HG02623 (cell line): ENCODE measurements around the gene SLC38A7.
A peak's percentile ranks its signal among the peaks of the same experiment; 100 is the strongest.
"Not testable (repeated sequence)": the region's sequence is repeated elsewhere in the genome, so short reads cannot be mapped to it uniquely, and the experiment has no call there.

ENCODE experiments used
- ATAC-seq: cut with Tn5 transposase; IDR thresholded peaks from one replicate; pipeline ENCODE4 v1.9.1; 2021; ENCODE audit warnings: moderate library complexity; ENCODE audit not compliant: unreplicated experiment

Gene SLC38A7

DNA sequence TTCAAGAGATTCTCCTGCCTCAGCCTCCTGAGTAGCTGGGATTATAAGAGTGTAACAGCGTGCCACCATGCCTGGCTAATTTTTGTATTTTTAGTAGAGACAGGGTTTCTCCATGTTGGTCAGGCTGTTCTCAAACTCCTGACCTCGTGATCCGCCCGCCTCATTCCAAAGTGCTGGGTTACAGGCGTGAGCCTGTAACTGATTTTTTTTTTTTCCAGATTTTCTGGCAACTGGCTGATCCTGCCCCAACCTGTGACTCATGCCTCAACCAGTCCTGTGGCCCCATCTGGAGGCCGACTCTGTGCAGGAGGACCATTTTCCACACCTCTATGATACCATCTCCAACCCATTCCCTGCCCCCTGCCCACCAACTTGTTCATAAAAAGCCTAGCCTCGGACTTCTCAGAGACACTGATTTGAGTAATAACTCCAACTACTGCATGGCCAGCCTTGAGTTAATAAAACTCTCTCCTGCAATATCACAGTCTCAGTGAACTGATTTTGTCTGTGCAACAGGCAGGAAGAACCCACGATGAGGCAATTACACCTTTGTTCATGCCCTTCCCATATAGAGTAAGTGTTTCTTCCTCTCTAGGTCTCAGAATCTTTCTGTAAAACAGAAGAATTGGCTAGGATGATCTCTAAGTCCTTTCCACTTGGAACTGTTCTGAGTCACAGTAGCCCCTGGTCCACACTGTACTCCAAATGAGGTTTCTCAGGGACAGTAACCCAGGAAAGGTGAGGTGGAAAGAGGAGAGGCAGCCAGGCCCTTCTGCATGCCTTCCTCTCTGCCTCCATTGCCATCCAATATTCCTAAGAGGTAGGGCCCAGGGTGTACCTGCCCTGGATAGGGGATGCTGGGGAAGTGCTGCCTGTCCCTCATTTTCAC is 46.2 kb downstream of the SLC38A7 start:
- no peak for ATAC-seq

DNA sequence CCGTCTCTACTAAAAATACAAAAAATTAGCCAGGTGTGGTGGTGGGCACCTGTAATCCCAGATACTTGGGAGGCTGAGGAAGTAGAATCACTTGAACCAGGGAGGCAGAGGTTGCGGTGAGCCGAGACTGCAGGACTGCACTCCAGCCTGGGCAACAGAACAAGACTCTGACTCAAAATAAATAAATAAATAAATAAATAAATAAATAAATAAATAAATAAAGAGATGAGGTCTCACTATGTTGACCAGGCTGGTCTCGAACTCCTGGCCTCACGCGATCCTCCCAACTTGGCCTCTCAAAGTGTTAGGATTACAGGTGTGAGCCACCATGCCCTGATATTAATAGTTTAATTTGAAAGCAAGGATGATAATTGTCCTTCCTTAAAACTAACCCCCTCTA is 47.5 kb downstream of the SLC38A7 start:
- ATAC-seq: not testable (repeated sequence)

DNA sequence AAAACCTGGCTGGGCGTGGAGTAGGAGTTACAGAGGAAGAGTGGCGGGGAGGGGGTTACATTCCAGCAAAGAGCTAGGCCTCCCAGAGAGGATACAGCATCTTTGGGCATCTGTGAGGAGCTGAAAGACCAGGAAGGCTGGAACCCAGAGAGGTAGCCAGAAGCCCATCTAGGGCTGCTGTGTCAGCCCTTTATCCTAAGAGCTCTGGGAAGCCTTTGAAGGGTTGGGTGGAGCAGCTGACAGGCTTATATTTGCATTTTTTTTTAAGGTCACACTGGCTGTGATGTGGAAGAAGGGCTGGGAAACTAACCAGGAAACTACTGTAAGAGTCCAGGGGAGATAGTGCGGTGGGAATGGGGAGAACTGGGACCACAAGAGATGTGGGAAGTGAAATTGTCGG is 48.1 kb downstream of the SLC38A7 start:
- ATAC-seq: no peak

DNA sequence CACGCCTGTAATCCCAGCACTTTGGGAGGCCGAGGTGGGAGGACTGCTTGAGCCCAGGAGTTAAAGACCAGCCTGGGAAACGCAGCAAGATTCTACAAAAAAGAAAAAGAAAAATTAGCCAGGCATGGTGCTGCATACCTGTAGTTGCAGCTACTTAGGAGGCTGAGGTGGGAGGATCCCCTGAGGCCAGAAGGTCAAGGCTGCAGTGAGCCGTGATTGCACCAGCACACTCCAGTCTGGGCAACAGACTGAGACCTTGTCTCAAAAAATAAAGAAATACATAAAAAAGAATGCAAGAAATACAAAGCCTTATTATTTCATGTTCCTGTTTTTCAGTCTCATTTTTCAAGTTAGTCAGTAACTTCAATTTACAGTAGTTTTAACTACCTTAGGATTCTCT is 49.1 kb downstream of the SLC38A7 start:
- ATAC-seq: no peak

DNA sequence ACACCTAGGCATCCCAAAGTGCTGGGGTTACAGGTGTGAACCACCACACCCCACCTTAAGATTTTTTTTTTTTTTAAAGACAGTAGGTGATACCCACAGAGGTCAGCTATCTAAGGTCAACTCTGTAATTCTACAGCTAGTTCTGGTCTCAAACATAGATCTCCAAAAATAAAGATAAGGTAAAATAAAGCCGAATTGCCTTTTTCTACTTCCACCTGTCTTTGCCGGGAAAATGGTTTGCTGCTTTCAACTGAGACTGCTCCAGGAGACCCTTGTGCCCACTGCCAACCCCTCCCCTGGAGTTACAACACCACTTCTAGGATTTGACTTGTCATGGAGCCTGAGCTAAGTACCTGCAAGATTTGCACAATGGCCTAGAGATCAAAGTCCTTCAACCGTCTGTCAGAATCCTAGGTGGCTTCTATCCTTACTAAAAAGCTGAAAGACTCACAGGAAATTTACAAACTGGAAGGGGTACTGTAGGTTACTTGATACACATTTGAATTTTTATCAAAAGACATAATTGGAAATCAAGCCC is 50.2 kb downstream of the SLC38A7 start:
- ATAC-seq: no peak

DNA sequence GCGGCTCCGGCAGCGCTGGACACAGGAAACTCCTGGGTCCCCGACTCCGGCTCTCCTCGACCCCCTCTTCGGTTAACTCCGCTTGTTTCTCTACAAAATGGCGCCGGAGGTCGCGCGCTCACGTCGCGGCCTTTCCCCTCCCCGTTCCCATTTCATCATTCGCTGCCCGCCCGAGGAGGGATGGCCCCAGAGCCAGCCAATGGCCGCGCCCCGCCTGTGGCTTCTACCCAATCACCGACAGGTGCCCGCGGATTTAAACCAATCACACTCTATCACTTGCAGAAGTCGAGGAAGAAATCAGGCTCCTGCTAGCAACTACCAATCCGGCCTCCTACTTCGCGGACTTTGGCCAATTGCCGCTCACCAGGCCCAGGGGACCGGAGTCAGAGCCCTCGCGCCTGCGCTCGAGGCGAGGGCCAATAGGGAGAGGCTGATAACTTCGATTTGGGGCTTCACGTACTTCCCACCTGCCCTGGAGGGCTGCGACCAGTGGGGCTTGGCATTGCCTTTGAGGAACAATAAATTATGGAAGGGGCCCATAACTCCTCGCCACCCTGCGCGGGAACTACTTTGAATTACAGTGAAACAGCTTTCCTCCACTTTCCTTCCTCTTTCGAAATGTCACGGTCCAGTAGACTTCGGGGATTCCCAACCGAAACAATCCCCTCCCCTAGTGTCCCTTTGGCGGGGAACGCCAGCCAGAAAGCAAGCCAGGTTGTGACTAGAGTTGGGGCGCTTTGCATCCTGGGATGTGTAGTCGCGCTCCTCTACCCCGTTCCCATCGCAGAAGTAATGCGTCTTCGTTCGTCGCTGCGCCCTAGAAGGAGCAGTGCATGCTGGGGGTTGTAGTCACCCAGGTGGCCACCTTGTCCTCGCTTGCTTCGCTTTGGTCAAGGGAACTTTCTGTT is 54.6 kb downstream of the SLC38A7 start, which contains the start of gene CNOT1:
TSS of gene CNOT1 (minus strand) at position 94 of the 908 bp plus-strand sequence. CDS start 30,489 bp downstream, outside the sequence.
- ATAC-seq: peak; percentile 81

DNA sequence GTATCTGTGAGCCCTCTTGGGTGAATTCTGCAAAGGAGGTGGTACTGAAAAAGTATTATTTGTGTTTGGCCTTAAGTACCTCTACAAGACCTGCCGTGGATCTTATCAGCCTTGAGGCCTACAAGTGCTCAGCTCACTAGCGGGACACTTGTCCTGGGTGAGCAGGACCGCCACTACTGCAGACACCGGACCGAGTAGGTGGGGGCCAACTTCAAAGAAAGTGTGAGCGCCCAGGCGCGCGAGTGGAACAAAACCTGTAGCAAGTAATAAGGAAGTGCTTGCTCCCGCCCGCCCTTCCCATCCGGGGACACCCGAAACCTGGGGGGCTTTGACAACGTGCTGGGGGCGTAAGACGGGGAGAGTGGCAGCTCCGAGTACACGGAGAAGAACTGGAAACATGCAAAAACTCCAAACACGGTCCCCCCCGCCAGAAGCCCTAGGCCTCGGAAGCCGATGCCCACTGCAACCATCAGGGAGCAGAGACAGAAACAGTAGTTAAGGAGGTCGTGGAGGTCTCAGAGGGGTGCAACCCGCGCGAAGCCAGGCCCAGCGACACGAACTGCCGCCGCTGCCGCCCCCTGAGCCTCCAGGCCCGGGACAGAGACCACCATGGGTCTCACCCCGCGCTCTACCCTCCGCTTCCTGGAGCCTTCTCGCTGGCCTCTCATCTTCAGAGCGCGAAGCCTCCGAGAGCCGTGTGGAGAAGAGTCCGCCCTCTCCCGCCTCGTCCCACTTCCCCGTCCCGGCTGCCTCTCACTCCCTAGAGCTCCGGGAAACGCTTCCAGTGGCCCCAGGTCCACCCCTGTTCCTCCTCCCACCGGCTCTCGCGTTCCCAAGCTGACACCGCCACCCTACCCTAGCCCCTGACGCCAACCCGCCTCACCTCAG is 55.5 kb downstream of the SLC38A7 start:
- ATAC-seq: no peak

DNA sequence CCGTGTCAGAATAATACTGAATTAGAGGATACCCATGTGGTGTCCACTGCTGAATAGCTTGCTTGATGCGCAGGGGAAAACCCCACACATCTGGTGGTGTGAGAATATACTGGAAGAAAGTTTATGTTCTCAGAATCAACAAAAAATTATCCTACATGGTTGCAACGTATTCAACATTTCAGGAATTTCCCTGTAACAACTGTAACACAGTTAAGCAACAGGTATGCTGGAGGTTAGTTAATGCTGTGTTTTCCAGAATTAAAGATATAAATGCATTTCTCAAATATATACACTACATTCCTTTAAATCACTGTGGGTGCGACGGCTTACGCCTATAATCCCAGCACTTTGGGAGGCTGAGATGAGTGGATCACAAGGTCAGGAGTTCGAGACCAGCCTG is 60.4 kb downstream of the SLC38A7 start:
- no peak for ATAC-seq

DNA sequence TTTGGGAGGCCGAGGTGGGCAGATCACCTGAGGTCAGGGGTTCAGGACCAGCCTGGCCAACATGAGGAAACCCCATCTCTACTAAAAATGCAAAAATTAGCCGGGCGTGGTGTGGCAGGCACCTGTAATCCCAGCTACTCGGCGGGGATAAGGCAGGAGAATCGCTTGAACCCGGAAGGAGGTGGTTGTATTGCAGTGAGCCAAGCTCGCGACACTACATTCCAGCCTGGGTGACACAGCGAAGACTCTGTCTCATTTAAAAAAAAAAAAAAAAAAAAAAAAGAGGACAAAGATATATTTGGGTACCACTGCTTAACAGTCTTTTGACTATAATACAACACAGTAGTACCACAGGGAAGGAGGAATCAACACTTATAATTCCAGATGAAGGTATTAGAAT is 64.2 kb downstream of the SLC38A7 start:
- no peak for ATAC-seq

DNA sequence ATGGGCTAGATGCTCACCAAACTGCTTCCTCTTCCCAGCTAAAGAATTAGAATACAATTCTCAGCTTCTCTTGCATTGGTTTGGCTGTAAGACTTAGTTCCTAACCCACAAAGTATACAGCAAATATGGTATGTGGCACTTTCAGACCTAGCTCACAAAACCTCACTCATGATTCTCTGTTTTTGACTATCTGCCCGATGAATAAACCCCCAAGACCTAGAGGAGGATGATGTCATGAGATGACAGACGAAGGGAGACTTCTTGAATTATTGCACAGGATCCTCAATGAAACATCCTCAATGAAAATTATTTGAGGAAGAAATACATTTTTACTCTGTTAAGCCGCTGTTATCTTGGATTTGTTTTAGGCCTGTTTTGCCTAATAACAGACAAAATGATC is 69.3 kb downstream of the SLC38A7 start:
- no peak for ATAC-seq
